T-helper 1 cell (primary cell): ENCODE results near the gene CACNG5.

ENCODE experiments used
- DNase-seq, 5 donors: peaks; one replicate each; pipeline ENCODE4 v3.0.0-alpha.2; 2012 to 2020
- total RNA-seq, 4 donors: gene quantifications; one replicate each; lab custom pipeline; 2026; lab: John Stamatoyannopoulos, UW

The CACNG5 gene, protein sequence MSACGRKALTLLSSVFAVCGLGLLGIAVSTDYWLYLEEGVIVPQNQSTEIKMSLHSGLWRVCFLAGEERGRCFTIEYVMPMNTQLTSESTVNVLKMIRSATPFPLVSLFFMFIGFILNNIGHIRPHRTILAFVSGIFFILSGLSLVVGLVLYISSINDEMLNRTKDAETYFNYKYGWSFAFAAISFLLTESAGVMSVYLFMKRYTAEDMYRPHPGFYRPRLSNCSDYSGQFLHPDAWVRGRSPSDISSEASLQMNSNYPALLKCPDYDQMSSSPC
- total RNA-seq = 0 reads per million in 4 donors

DNA sequence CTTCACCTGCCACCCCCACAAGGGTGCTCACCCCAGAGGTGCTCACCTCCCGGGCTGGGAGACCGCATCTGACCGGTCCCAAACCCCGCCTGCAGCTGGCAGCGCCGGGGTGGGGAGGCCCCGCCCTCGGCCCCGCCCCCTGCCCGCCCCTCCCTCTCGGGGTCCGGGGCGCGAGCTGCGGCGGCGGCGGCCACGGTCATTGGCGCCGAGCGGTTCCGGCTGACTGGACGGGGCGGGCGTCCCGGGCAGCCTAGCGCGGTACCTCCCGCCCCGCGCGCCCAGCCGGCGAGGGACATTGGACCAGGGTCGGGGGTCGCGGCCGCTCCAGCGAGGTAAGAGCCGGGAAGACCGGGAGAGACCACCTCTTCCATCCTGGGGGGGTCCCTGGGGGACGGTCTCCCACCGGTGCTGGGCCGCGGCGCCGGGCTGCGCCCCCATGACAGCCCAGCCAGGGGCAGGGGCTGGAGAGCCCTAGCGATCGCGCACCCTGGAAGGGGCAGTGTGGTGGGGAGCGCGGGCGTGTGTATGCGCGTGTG, at the start of gene CACNG5:
CACNG5 (plus strand) TSS at position 199 of the 536 bp plus-strand sequence. CDS start 42,216 bp downstream, outside the sequence.
- DNase-seq = no peak

DNA sequence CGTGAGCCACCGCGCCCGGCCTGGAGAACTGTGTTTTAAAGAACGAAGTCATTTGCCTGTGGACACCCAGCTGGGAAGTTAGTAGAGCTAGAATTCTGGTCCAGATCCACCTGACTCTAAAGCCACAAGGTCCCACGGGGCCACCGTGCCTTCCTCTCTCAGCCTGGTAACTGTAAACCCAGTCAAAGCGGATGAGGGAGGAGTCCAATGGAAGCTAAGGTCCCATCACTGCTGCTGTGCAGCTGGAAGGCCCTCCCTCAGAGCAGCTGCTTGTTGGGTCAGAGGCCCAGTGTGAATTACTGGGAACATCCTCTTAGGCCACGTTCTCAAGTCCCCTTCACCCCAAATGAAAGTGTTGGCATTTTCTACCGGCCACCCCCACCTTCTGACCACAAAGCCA, 48.8 kb upstream of the CACNG5 start:
- DNase-seq = no peak

DNA sequence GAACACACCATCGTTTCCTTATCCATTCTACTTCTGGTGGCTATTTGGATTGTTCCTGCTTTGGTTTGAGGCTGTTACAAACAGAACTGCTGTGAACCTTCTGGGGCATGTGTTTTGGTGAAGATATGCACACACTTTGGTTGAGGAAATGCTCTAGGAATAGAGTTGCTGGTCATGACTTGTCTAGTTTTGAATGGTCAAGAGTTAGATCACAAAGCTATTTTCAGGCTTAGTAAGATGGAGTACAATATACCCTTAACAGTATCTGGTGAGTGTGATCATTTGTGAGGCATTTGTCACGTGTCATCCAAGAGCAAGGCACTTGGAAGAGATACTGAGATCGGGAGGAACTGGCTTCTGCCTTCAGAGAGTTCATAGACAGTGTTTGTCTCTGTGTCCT, 47.0 kb upstream of the CACNG5 start:
- no peak for DNase-seq

DNA sequence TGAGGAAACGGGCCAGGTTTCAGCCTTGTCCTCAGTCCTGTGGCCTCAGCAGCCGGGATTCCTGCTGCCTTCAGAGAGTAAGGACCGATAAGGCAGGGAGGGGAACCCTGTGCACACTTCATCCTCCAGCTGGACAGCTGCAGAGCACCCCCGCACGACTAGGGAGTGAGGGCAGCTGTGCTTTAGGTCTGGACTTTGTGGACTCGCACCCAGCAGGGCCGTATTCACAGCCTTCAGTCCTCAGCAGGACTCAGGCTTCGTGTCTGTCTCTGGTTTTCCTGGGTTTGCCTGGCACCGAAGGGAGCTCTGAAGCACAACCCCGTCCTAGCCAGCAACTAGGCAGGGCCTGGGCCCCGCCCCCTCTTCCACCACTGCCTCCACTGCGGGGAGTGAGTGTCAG, 45.8 kb upstream of the CACNG5 start:
- DNase-seq = no peak

DNA sequence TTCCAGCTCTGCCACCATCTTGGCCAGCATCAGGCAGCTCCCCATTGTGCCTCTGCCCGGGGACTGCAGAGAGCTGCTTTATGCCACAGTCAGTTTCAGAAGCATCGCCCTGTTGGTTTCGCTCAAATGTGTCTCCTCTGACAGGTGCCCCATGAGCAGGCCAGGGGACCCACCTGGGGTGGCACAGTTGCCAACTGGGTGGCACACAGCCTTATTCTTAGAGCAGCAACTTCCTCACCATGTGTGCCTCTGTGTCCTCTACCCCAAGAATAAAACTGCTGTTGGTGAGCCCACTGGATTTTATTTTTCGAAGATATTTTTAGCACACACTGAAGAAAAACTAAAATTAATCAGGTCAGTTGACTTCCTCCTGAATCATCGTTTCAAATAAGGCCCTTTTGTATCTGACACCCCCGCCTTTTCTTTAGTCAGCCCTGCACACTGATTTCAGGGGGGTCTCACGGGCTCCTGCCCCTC, 44.9 kb upstream of the CACNG5 start:
- DNase-seq = no peak

DNA sequence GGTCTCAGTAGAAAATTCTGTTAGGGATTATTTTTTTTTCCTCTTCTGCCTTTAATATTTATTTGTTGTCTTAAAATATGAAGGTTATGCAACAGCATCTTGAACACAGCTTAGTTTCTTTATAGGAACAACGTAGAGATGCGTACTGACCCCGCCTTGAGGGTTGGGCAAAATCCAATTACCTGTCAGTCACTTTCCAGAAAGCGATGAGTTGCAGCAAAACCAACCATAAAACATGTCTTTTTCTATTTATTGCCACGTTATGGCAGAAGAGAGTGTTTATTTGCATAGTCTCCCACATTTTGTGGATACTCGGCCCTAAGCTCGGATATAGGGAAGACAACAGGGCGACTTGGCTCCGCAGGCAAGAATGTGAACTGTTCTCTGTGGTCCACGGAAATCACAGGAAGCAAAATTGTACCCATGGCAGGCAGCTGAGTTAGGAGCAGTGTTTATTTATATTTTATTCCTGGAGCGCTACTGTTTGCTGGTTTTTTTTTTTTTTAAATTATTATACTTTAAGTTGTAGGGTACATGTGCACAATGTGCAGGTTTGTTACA, 44.3 kb upstream of the CACNG5 start:
- DNase-seq = no peak

DNA sequence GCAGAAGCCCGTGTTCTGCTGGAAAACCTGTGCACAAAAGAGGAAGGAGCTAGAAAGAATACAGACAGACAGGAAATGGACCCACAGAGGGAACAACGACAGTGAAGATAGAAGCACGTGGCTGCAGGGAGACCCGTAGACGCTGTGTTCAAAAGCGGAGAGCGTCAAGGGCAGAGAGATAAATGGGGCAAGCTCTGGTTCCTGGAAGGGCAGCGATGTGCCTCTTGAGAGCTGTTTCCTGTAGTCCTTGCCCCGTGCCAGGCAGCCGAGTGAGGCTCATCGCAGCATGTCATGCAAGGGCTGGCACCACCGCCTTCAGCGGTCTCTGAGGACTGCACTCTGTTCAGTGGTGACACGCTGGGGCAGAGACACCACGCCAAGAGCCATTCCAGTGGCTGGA, 43.6 kb upstream of the CACNG5 start:
- no peak for DNase-seq

DNA sequence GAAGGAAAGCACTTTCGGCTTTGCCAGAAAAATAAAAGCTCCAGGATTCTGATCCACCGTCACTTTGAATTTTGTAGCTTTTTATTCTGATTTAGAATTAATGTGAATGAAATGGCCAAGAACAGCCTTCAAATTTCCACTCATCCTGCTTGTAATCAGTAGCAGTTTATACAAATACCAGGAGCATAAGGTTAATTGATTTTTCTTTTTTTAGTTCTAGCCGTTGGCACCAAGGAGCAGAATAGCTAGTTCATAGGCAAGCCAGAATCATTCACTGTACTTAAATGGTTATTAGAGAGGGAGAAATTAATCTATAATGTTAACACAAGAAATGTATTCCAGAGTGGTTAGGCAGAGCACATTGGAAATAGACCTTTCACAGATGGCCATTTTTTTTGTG, 41.1 kb upstream of the CACNG5 start:
- no peak for DNase-seq

DNA sequence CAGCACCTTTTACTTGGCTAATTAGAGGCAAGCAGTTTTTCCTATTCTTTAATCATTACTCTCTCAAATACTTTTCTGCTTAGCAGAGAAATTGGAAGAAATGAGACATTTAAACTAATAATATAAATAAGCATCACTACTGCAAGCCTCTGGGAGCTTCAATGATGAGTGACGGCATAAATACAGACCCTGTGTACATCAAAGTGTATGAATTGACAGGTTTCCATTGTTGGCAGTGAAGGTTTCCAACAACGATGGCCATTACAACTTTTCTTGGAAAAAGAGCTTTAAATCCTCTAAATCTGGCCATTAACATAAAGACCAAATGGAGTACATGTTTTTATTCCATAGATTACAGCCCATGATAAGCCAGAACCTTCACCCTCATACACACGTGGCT, 39.4 kb upstream of the CACNG5 start:
- no peak for DNase-seq

DNA sequence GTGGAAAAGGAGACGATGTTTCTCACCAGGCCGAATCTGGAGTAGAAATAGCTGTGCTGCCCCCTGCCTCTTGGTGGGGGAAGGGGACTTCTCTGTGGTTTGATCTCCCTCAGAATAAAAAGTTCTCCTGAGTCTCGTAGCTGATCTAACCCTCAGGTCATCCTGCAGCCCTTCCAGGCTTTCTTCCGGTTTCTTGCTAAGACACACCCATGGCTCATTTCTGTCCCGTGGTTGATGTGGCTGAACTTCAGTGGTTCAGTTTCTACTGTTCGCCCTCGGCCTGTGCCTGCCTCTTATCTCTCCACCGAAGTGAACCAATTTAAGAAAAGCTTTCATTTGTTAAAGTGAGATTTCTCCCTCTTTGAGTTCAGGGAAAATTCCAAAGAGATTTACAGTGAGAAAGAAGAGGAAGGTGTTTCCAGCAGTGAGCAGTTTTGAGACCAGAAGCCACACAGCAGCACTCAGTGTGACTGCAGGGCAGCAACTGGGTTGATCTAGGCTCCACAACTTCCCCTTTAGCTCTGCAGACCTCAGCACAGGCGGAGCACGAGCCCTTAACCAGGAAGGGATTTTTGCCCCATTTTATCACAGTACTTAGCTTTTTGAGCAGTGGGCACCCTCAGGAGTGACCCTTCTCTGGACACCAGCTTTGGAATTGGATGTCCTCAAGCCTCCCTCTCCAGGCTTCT, 34.9 kb upstream of the CACNG5 start:
- DNase-seq = no peak

DNA sequence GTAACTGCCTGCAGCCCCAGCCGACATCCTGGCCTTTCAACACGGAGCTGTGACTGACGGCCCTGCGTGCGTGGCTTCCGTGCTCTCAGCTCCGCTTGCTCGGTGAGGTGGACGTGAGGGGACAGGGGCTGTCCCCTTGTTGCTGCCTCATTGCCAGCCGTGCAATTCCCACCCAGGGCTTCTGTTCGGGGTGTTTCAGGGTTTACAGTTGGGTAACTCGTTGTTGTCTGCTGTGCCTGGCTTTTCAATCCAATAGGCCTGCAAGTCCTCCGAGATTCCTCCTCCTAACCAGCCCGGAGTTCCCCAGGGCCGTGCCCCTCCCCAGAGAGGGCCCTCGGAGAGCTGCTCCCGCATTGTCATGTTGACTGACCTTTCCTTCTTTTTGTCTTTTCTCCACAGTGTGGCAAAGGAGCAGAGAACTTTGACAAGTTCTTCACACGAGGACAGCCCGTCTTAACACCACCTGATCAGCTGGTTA, 31.4 kb upstream of the CACNG5 start:
- DNase-seq = no peak

DNA sequence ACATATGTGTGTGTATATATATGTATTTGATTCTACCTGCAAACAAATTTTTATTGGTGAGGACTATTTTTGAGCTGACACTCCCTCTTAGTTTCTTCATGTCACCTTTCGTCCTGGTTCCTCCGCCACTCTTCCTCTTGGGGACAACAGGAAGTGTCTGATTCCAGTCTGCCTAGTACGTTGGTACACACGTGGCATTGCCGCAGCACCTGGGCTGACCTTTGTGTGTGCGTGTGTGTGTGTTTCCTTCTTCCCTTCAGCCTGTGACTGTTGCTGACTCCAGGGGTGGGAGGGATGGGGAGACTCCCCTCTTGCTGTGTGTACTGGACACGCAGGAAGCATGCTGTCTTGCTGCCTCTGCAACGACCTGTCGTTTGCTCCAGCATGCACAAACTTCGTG, 29.4 kb upstream of the CACNG5 start:
- no peak for DNase-seq

DNA sequence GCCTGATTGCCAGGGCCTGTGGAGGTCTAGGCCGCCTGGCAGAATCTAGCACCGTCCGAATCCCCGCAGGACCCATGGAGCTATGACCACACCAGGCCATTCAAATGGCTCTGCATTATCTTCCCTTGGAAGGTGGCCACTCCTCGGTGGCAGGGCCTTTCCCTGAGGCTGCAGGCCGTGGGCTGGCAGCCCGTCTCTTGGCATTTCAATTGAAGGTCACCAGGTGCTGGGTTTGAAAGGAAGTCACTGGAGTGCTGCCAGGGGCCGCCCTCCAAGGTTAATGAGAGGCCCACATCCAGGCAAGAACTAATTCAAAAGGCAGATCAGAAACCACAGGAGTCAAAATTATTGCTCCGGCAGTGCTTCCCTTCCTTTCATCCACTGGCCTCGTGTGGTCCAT, 27.7 kb upstream of the CACNG5 start:
- DNase-seq = no peak

DNA sequence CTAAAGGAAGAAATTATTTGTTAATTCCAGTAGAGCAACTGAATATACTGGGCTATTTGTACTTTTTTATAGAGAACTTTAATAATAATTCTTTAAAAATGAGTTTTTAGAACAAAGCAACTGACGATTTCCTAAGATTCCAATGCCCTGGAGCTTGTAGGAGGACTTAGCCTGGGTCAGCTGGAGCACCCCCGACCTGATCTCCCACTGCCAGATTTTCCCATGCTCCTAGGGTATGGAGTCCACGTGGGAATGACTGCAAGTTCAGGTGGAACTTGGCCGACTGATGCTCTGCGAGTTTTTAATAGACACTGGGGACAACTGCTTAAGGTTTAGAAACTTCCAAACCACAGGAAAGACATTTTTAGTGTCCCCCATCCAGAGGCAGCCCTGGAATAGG, 25.5 kb upstream of the CACNG5 start:
- DNase-seq = no peak

DNA sequence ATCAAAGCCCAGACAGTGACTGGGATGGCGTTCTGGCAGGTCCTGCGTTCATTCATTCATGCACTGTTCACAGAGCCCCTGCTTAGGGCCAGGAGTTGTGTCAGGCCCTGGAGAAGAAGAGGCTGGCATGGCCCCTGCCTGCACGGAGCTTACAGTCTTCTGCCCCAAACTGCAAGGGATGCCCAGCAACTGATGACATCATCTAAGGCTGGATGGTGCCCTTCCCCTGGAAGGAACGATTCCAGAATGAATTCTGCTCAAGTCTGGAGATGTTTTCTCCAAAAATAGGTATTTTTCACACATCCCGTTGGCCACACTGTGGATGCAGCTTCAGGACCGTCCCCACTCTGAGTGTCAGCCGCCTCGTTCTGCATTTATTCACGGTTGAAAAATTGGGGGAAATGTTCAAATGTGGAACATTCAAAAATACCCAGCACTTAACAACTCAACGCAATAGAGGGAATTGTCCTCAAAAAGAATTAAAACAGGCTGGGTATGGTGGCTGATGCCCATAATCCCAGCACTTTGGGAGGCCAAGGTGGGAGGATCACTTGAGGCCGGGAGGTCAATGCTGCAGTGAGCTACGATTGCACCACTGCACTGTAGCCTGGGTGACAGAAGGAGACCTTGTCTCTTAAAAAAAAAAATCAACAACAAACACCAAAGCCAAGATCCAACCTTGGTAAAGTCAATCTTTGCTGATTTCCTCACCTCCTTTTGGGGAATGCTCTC, 23.8 kb upstream of the CACNG5 start:
- DNase-seq = no peak

DNA sequence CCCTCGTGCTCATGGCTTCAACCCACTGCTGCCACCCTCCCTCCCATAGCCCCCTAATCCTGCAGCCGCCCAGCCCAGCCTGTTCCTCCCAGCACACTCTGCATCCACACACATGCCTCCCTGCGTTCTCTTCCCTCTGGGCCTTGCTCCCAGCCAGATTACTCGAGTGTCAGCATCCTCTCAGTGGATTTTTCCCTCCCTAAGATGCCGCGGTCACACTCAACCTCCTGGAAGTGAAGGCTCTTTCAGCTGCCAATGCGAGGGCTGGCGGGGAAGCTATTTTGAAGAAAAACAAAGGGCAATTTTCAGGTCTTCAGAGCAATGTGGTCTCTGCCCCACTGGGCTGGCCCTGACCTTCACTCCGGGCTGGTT, 23.2 kb upstream of the CACNG5 start:
- no peak for DNase-seq

DNA sequence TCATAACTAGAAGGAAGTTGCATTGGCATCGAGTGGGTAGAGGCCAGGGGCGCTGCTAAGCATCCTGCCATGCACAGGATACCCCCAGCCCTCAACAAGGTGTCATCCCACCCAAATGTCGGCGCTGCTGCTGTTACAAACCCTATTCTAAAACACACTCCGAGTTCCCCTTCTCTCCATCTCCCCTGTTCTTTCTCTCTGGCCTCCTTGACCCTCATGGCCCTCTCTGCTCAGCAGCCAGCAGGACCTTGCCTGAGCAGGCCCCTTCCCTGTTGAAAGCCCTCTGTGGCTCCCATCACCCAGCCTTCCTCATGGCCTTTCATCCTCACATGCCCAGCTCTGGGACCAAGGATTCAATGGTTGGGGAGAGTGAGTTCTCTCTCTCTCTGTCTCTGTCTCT, 22.3 kb upstream of the CACNG5 start:
- DNase-seq = no peak

DNA sequence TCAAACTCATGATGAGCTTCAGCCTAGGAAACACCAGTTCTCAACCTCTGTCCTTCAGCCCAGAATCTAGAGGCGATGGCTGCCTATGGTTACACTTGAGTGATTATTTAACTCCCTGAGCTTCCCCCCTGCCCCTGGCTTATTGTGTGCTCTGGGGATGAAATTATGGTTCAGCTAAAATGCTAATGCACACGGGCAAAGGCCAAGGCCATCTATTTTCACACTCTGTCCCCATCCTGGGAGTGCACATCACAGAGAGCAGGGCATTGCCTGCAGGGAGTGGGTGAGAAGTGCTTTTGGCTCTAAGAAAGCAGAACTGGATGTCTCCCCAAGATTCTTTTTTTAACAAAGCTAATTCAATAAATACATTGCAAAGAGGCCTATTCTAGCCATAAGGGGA, 21.6 kb upstream of the CACNG5 start:
- DNase-seq = no peak

DNA sequence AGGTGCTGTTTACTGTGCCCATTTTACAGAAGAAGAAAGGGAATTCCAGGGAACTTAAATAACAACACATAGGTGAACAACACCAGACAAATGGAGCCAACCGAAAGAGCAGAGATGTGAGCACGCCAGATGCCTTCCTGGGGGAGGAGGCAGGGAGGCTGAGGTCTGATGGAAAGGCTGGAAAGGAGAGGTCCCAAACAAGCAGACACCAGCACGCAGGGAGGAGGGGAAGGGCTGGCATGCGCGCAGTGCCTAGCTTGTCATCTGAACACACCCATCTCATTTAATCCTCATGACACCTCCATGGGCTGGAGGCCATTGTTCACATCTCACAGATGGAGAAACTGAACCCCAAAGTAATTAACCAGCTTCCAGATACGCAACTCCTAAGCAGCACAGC, 20.9 kb upstream of the CACNG5 start:
- no peak for DNase-seq

DNA sequence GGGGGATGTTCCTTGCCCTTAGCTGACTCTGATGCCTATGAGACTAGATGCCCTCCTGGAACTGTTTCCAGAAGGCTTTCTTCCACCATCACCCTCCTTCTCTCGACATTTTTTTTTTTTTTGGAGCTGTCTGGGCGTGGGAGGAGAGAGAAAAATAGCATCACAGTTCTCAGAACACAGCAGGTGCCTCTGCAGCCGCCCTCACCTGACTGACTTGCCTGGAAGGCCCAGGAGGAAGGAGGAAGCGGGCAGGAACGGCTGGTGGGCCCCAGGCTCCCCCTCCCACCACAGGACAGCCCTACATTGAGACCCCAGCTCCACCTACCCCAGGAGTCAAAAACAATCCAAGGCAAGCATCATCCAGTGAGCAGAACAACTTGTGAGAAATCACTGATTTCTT, 20.3 kb upstream of the CACNG5 start:
- DNase-seq = no peak

DNA sequence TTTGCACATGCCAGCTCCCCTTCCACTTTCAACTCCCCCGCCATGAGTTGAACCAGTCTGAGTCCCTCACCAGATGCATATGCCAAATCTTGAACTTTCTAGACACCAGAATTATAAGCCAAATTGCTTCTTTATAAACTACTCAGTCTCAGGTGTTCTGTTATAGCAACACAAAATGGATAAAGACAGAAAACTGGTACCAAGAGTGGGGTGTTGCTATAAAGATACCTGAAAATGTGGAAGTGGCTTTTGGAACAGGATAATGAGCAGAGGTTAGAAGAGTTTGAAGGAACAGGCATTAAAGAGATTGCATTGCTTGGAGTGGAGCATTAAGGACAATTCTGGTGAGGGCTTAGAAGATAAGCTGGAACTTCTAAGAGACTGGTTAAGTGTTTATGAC, 17.2 kb upstream of the CACNG5 start:
- DNase-seq = no peak

DNA sequence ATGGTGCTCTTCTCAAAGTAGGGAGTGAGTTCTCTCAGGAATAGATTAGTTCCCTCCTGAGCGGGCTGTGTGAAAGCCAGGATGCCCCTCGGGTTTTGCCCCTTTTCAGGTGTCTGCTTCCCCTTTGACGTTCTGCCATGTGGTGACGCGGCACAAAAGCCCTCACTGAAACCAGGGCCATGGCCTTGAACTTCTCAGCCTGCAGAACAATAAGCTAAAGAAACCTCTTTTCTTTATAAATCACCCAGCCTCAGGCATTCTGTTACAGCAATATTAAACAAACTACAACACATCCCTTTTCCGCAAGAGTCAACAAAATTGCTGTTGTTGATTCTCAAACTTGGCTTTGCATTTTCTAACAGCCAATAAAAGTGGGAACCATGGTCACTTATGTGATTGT, 15.5 kb upstream of the CACNG5 start:
- no peak for DNase-seq

DNA sequence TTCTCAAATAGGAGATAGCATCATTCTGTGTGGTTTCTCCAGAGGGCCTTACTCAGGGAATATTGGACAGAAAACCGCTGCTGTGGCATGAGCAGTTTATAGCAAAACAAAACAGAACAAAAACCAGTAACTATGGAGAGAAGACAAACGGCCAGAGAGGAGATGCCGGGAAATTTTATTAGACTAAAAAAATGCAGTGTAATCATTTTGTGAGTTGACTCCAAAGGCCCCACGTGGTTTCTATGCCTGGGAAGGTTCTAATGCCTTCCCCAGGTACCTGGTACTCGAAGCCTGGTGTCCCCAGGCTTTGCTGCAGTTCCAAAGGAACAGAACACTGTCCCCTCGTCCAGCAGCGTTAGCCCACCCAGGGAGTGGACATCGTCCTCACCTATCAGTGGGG, 12.9 kb upstream of the CACNG5 start:
- DNase-seq = no peak
